GM19372 (cell line): ENCODE measurements around the gene CEP170.
"Not testable (repeated sequence)": the region's sequence is repeated elsewhere in the genome, so short reads cannot be mapped to it uniquely, and the experiment has no call there.

Experiments
- ATAC-seq: cut with Tn5 transposase; IDR thresholded peaks from one replicate; pipeline ENCODE4 v1.9.1; 2021; ENCODE audit warnings: mild to moderate bottlenecking, low read depth, moderate library complexity; ENCODE audit not compliant: unreplicated experiment

CEP170 gene

GRCh38 chr1:243183661-243184060, 71.4 kb downstream of the CEP170 start:
- ATAC-seq = not testable (repeated sequence)

GRCh38 chr1:243183176-243183575, 71.9 kb downstream of the CEP170 start:
- not testable (repeated sequence) for ATAC-seq

DNA sequence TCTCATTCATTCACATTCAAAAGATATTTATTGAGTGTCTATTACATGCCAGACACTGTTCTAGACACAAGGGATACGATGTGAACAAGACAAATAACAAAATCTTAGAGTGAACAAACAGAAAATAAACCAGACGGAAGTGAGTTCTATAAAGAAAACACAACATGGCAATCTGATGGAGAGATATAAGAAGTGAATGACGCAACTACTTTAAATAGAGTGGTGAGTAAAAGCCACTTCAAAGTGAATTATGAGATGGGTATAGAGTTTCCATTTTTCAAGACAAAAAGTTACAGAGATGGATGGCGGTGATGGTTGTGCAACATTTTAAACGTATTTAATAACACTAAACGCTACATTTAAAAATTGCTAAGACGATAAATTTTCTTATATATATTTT, 75.4 kb downstream of the CEP170 start:
- no peak for ATAC-seq

DNA sequence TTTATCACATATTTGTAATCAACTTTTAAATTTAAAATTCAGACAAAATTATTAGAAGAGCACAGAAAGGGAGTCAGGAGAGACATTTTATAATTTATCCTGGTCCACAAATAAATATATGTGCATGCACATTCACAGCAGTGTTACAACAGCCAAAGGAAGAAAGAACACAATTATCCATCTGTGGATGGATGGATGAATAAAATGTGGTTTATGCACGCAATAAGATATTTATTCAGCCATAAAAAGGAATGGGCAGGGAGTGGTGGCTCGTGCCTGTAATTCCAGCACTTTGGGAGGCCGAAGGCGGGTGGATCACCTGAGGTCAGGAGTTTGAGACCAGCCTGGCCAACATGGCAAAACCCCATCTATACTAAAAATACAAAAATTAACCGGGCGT, 77.3 kb downstream of the CEP170 start:
- not testable (repeated sequence) for ATAC-seq

- not testable (repeated sequence) for ATAC-seq
These were observed 81.2 kb downstream of the CEP170 start for GRCh38 chr1:243173758-243174369.

DNA sequence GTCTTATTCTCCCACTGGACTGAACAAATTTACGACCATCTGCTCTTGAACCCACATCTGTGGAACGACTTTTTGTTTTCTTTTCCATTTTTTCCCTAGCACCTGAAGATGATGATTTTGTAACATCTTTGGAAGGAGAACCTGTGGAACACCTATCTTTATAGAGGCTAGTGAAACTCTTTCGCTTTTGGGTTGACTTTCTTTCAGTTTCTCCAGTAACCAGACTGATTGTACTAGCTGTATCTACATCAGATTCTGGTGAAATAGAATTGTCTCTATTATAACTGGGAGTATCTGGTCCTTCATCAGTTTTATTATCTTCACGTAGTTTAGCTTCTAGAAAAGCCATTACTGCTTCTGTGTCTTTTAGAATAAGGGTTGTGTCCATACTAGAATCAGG, 90.2 kb downstream of the CEP170 start:
- ATAC-seq = not testable (repeated sequence)

- not testable (repeated sequence) for ATAC-seq
These were observed 104.2 kb downstream of the CEP170 start for GRCh38 chr1:243150906-243151305.

GRCh38 chr1:243149120-243149519, 106.0 kb downstream of the CEP170 start:
- not testable (repeated sequence) for ATAC-seq

DNA sequence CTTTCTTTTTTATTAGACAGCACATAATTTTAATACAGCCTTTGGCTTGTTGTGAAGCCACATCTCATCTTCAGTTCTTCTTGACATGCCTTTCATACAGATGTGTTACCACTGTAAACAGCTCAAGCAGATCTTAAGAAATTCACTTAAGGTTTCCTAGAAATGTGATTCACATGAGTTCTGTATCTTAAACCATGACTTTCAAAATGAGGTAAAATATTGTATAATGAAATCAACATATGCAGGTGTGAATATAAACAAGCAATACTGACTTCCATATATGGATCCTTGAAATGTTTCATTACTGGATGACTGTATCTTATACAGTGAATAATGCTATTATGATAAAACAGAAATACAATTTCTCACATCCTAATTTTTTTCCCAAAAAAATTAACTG, 107.7 kb downstream of the CEP170 start:
- not testable (repeated sequence) for ATAC-seq

- not testable (repeated sequence) for ATAC-seq
These were observed 114.6 kb downstream of the CEP170 start for GRCh38 chr1:243140498-243140897.

DNA sequence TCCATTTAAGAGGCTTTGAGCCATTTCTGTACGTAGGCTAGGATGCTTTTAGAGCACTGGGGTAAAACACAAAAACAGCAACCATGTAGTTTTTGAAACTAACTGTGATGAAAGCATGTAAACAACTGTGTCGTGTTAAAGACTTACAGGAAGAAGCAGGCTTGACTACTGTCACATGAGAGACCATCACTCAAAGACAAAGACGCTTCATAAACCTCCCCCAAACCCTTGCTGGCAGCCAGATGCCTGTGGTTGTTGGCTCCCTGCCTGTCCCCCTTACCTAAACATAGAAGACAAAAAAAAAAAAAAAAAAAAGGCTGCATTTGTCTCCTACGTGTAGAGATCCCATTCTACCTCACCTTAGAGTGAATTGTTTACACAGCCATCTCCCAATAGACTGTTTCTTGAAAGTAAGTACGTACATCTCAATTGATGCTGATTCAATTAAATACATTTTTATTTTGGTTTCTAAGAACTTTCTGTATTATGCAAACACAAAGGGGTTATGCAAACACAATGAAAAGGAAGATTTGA, 132.1 kb downstream of the CEP170 start:
- ATAC-seq = not testable (repeated sequence)

DNA sequence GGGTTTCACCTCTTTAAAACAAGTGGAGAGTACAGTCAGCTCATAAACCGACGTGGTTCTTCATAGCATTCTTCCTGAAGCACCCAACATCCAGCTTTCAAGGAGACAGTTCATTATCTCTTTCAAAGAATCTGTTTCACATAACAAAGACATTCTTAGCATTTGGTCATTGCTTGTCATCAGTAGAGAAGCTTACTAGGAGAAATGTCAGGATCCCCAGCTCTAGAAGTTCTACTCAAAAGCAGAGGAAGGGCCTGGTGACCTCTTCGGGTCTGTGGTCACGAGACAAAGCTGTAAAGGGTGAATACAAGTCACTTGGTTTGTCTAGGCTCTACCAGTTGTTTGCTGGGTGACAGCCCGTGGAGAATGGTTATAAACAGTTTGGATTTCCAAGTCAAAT, 133.1 kb downstream of the CEP170 start:
- not testable (repeated sequence) for ATAC-seq

DNA sequence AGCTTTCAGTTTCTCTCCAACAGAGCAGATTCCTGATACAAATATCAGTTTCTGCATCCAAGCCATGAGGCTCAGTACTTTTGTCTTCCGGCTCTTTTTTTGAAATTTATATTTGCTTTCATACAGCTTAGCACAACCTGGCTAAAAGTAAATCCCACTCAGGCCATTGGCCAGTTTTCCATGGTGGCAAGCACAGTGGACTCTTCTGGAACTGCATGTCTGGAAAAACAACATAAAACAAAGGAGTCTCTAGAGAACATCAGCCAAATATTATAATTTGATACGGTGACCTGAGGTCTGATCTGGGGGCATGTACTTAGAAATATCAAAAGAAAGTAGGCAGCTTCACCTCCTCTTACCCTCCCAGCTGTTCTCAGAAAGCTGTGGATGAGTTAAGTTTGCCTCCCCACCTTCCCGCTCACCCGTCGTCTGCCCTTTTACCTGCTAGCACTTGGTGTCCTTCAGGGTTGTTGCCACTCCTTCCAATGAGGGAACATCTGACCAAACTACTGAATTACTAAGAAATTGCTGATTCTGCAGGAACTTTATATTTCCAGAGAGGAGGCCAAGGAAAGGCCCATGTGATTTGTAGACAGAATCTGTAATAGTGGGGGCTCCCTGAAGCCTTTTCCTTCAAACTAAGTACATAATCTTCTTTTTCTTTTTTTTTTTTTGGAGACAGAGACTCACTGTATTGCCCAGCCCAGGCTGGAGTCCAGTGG, 136.3 kb downstream of the CEP170 start:
- not testable (repeated sequence) for ATAC-seq

DNA sequence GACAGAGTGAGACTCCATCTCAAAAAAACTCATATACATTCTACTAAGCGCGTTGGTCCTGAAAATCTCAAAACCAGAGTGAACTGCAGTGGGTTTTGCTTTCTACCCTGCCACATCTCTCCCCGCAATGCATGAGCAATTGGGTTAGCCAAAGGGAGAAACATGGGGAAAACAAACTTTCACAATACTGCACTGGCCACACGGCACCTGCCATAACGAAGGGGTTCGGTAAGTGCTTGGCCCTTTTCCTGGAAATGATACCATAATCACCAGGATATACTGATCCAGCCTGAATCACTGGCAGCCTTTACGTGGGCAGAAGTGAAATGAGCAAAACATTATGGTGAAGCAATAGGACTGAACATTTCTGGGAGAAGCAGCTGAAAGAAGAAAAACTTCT, 138.9 kb downstream of the CEP170 start:
- not testable (repeated sequence) for ATAC-seq

DNA sequence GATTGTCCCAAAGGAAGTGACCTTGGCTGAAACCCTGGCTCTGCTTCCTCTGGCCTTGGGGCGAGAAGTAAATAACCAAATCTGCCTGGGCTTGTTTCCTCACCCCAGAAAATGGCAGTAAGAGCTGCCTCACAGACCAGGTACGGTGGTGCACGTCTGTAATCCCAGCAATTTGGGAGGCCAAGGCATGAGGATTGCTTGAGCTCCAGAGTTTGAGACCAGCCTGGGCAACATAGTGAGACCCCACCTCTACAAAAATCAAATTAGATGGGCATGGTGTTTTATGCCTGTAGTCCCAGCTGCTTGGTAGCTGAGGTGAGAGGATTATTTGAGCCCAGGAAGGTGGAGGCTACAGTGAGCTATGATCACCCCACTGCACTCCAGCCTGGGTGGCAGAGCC, 140.3 kb downstream of the CEP170 start:
- not testable (repeated sequence) for ATAC-seq

GRCh38 chr1:243114059-243114713, 140.9 kb downstream of the CEP170 start:
- peak; percentile 81 for ATAC-seq

GRCh38 chr1:243107171-243107570, 147.9 kb downstream of the CEP170 start:
- ATAC-seq = not testable (repeated sequence)

DNA sequence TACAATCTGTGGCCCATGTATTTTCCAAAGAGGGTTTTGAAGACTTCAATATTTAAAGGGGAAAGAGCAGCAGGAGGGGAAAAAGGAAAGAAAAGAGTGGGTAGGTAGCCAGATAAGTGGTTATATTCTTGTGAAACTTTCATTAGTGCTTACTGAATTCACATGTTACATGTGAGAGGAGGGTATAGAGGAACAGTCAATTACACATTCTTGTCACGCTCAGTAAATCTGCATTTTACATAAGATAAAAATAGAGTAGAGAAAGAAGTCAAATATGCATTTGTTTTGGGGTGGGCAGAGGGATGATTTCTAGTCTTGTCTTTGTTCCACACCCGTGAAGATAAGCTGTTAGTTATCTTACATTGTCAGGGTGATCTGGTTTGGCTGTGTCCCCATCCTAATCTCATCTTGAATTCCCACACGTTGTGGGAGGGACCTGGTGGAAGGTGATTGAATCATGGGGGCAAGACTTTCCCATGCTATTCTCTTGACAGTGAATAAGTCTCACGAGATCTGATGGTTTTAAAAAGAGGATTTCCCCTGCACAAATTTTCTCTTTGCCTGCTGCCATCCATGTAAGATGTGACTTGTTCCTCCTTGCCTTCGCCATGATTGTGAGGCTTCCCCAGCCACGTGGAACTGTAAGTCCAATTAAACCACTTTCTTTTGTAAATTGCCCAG, 149.3 kb downstream of the CEP170 start:
- ATAC-seq = not testable (repeated sequence)

DNA sequence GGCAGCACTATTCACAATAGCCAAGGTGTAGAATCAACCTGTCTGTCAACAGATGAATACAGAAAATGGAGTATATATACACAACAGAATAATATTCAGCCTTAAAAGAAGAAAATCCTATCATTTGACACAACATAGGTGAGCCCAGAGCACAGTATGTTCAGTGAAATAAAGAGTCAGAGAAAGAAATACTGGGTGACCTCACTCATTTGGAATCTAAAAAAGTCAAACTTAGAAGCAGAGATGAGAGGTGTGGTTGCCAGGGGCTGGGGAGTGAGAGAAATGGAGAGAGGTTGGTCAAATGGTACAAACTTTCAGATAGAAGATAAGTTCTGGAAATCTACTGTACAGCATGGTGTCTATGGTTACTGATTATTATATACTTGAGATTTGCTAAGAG, 150.0 kb downstream of the CEP170 start:
- not testable (repeated sequence) for ATAC-seq

GRCh38 chr1:243104452-243104851, 150.6 kb downstream of the CEP170 start:
- ATAC-seq = not testable (repeated sequence)
